Lower leg skin (tissue), 4 donors: ENCODE measurements around the gene ANKRD36C. TPM values are rescaled to one million over a fixed set of nuclear protein-coding genes. Genes with fewer than 3 reads are reported as not detected.
"Not testable (repeated sequence)": the region's sequence is repeated elsewhere in the genome, so short reads cannot be mapped to it uniquely, and the experiment has no call there.

Experiments
- DNase-seq, 2 donors: peaks; one replicate each; pipeline ENCODE4 v3.0.0-alpha.2; 2019; ENCODE audit warnings: low spot score in 2 of 2
- H3K4me3 ChIP-seq: fragments of 200-600 bp; sonication (generic); 2 replicates; pipeline ENCODE4 v1.5.1; 2017; ENCODE audit warnings: mild to moderate bottlenecking, low read depth; ENCODE audit not compliant: poor library complexity, severe bottlenecking
- WGBS, 2 donors: methylation state at CpG; one replicate each; pipeline ENCODE4 v1.1.5; 2018; 5-methylcytosine and 5-hydroxymethylcytosine counted together
- intact Hi-C: fragments of 100-400 bp; cut with DNase I; formaldehyde crosslinking; loops from one replicate; pipeline ENCODE4 v1.15.0; 2023; ENCODE audit warnings: low total_unique reads
- total RNA-seq, 4 donors: library from RNA; depleted of rRNA; stranded (reverse); fragments of >200 nt; gene quantifications; one replicate each; pipeline ENCODE4 v1.1.0, GENCODE V29; 2016
- TF ChIP-seq, protein P1 (sequence below), 3 donors: fragments of 450-650 bp; IDR thresholded peaks; one replicate each; pipeline ENCODE4 v1.5.1; 2016; ENCODE audit warnings: antibody characterized with exemption in 3 of 3, mild to moderate bottlenecking in 3 of 3, moderate library complexity in 2 of 3

ANKRD36C gene
- total RNA-seq, 4 donors from 2014 or later = 15.4 to 29.7 (median 15.5) TPM

DNA sequence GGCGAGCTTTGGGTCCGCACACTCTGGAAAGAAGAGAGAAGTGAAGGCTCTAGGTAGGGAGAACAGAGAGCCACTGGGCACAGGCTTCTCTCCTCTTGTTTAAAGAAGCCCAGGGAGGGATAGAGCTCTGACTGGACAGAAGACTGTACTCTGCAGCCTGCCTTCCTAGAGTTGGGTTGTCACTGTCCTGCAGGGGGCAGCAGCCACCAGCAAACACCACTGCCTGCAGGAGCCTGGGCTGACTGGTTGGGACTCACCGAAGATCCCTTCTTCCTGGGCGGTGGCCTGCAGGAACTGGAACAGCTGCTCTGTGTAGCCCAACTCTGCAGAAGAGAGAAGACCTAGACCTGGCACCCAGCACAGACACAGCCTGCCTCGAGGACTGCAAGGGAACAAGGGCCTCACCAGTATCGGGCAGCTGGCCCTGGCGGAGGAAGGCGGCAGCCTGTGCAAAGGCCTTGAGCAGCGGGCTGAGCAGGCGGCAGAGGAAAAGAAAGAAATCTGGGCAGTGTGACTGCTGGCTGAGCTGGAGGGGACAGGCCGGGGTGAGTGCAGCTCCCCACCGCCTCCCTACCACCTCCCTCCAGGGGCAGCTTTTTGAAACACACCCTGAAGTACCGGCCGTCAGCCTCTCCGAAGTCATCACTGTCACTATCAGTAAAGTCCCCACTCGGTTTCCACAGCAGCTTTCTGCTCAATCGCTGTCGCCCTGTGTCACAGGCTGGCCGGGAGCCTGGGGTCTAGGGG, 31.2 kb upstream of the ANKRD36C start:
- H3K4me3 ChIP-seq, intact Hi-C loops: not testable (repeated sequence)
- DNase-seq = peak; percentile 81 to 96
- 66 to 71% methylated on average over 12 to 13 of the region's 19 CpGs for WGBS, 2 donors
- TF ChIP-seq, protein P1, sequence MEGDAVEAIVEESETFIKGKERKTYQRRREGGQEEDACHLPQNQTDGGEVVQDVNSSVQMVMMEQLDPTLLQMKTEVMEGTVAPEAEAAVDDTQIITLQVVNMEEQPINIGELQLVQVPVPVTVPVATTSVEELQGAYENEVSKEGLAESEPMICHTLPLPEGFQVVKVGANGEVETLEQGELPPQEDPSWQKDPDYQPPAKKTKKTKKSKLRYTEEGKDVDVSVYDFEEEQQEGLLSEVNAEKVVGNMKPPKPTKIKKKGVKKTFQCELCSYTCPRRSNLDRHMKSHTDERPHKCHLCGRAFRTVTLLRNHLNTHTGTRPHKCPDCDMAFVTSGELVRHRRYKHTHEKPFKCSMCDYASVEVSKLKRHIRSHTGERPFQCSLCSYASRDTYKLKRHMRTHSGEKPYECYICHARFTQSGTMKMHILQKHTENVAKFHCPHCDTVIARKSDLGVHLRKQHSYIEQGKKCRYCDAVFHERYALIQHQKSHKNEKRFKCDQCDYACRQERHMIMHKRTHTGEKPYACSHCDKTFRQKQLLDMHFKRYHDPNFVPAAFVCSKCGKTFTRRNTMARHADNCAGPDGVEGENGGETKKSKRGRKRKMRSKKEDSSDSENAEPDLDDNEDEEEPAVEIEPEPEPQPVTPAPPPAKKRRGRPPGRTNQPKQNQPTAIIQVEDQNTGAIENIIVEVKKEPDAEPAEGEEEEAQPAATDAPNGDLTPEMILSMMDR (IDR thresholded peaks at IDR 0.05) = peak in 1 of 3 donors; percentile 79

DNA sequence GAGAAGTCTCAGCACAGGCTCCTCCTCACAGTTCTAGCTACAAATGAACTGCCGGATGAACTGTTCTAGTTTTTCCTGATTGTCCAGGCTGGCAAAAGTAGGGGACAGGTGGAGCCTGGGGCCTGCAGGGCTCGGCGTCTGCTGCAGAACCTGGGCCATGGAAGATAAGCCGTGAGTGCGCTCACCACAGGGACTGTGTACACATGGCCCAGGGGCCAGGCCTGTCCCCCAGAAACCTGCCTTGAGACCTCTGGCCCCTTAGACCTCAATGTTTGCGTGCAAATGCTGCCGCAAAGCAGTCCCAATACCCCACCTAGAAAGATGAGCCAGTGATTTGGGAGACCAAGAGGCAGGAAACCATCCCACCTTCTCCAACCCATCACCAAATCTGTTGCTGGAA, 30.5 kb upstream of the ANKRD36C start:
- DNase-seq, H3K4me3 ChIP-seq, intact Hi-C loops: not testable (repeated sequence)
- WGBS, 2 donors = 83 to 85% methylated on average over 5 to 7 of the region's 7 CpGs

DNA sequence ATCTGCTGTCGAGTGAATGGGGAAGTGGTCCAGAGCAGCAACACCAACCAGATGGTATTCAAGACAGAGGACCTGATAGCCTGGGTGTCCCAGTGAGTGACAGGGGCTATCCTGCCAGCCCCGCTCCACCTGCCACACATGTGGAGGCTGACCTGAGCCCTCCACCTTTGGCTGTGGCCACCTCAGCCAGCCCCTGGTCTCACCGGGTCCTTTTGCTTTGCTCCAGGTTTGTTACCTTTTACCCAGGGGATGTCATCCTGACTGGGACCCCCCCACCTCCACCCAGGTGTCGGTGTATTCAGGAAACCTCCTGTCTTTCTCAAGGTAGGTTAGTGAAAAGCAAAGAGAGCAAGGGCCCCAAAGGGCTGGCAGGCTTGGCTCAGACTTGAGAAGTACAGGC, 29.5 kb upstream of the ANKRD36C start:
- peak in 1 of 2 donors; percentile 77 for DNase-seq
- intact Hi-C loops, H3K4me3 ChIP-seq: not testable (repeated sequence)
- WGBS, 2 donors = 81 to 92% methylated on average over 4 of the region's 4 CpGs

DNA sequence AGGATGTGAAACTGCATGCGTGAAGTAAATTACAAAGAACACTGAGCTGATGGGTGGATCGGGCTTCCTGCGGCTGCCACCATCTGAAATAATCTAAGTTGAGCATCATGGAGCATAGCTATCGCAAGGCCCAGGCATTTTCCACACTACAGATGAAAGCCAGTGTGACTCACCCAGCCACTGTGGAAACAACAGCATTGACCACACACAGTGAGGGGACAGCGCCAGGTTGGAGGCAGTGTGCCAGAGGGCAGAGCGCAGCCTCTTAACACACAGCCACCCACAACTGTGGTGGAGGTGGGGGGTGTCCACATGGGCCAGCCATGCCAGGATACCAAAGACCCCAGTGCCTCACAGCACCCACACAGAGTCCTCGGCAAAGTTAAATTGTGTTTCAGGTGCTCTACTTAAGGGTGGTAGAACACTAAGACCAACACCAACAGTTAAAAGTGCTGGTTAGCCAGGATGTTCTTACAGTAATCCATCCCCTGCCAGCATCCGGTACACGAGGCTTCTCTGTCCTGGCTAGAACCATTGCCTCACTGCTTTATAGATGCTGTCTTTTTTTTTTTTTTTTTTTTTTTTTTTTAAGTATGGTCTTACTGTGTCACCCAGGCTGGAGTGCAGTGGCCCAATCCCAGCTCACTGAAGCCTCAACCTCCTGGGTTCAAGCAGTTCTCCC, 28.4 kb upstream of the ANKRD36C start:
- intact Hi-C loops, H3K4me3 ChIP-seq, DNase-seq: not testable (repeated sequence)
- WGBS, 2 donors = 72 to 78% methylated on average over 6 of the region's 9 CpGs

DNA sequence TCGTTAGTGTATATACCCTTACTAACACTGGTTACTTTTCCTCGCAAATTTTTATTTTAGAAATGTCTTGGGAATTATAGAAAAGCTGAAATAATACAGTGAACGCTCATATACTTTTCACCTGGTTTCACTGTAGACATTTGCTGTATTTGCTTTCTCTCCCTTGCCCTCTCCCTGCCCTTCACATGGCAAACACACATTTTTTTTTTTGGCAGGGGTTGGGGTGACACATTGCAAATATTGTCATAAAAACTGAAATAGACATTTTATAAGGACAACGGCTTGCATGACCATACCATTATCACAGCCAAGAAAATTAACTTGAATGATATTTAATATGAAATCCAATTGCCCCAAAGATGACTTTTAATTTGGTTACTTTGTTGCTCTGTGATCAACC, 24.7 kb upstream of the ANKRD36C start:
- WGBS, 2 donors = 78 to 88% methylated on average over 4 of the region's 4 CpGs
- DNase-seq, H3K4me3 ChIP-seq, intact Hi-C loops: not testable (repeated sequence)

DNA sequence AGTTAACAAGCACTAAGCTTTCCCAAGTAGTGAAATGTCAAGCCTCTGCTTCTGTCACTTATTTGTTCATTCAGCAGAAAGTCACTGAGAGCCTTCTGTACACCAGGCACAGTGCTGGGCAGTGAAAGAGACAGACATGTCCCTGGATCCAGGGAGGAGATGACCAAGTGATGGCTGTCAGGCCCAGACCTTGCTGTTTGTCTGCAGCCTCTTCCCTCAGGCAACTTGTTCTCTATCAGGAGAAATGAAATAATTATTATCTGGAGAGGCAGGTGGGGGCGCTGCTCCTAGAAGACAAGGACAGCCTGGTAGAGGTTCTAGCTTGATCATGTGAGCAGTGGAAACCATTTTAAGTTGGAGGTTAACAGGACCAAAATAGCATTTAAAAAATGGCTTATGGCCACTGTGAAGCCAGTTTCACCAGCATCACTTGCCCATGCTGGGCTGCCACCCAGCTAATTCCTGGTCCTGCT, 21.2 kb upstream of the ANKRD36C start:
- 61 to 77% methylated on average over 1 of the region's 1 CpG for WGBS, 2 donors
- DNase-seq, intact Hi-C loops, H3K4me3 ChIP-seq: not testable (repeated sequence)

DNA sequence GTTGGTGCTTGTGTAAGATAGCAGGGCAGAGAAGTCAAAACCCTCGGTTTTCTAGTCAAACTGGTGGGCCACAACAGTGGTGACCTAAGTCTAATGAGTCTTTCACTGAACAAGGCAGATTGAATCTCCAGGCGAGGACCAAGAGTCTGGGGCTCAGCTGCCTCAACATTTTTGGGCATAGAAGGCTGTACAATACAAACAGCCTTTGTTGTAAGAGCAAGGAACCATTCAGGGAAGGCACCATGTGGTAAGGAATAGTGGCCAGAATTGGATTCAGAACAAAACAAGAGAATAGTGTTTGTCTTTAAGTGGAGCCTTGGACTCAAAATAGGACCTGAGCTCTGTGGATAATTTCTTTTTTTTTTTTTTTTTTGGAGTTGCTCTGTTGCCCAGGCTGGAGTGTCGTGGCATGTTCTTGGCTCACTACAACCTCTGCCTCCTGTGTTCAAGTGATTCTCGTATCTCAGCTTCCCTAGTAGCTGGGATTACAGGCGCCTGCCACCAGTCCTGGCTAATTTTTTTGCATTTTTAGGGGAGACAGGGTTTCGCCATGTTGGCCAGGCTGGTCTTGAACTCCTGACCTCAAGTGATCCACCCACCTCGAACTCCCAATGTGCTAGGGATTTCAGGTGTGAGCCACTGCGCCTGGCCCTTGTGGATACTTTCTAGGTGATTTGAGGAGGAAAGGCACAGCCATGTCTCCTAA, 20.6 kb upstream of the ANKRD36C start:
- H3K4me3 ChIP-seq, DNase-seq, intact Hi-C loops: not testable (repeated sequence)
- 71 to 73% methylated on average over 8 of the region's 8 CpGs for WGBS, 2 donors

DNA sequence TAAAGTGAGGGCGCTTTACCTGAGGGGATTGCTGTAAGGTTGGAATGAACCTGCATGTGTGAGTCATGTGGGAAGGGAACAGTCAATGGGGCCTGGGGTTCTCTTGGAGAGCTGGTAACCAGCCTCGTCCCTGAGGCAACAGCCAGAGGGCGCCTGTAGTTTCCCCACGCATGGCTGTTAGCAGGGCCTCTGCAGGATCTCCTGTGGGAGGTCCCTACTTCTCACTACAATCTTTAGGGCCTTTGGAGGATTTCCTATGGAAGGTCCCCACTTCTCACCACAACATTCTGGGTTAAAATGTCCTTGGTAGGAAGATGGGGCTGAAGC, 19.5 kb upstream of the ANKRD36C start:
- DNase-seq, H3K4me3 ChIP-seq, intact Hi-C loops: not testable (repeated sequence)
- WGBS, 2 donors = 28 to 48% methylated on average over 4 of the region's 4 CpGs

DNA sequence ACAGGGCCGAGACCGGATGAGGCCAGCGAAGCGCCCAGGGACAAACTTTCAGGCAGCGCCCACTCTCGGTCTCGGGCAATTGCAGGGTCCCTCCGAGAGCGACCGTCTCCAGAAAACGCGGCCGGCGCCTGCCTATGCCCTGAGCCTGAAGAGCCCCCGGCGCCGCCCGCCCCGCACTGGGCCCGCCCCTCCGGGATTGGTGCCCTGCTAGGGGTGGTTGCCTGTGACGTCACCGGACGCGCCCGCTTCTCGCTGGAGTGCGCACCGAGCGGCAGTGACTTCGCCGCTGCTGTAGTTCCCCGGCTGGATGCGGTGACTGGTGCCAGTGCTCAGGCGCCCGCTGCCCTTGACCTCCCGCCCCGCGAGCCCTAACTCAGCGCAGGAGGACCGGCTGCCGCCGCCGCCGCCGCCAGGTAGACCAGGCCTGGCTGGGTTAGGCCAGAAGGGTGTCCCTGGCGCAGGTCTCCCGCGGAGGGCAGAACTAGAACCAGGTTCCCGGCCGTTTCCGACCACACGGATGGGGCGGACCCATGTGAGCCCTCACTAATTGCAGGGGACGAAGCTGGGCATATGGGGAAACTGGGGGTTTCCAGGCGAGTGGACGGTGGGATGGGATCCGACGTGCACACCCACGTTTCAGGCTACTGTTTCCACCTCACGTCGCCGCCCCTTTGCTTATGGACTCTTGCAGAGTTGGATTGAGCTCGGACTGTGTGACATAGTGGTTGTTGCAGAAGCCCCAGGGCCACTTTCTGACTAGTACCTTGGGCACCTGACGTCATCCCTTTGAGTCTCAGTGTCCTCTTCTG, 18.9 kb upstream of the ANKRD36C start:
- peak; percentile 95 to 99 for DNase-seq
- H3K4me3 ChIP-seq = peak overlapping the region; percentile 17
- intact Hi-C loops = not testable (repeated sequence)
- 0% methylated on average over 3 to 10 of the region's 65 CpGs for WGBS, 2 donors

DNA sequence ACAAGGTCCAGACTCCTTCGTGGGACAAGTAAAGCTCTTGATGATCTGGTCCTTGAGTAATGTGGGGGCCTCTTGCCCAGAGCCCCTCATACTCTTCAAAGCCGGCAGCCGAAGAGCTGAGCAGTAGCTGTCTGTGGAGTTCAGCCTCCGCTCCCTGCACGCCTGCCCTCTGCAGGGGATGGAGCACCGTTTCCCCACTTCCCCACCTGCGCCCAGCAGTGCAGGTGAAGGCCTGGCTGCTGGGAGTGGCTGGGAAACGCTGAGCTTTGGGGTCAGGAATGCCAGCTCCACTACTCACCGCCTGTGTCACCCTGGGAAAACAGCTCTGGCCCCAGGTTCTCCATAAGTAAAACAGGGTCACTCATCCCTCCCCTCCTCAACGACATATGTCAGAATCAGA, 18.2 kb upstream of the ANKRD36C start:
- 6 to 21% methylated on average over 8 to 9 of the region's 10 CpGs for WGBS, 2 donors
- DNase-seq, intact Hi-C loops: not testable (repeated sequence)
- H3K4me3 ChIP-seq = peak overlapping the region; percentile 17

DNA sequence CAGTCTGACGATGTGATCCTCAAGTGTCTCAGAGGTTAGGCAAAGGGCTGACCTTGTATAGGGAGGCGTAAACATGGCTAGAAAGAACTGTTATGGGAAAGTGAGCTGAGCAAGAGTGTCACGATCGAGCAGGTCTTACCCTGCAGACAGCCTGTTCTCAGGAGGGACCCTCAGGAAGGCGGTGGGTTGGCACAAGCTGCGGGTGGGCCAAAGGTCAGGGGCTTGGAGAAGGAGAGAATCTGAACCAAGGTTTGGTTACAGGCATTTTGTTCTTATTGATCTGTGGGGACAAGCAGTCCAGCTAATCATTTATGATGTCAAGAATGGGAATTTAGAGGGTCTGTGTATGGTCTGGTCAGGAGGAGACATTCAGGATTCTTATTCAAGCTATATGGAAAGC, 16.4 kb upstream of the ANKRD36C start:
- H3K4me3 ChIP-seq, DNase-seq, intact Hi-C loops: not testable (repeated sequence)
- WGBS, 2 donors = 85 to 87% methylated on average over 6 of the region's 6 CpGs

DNA sequence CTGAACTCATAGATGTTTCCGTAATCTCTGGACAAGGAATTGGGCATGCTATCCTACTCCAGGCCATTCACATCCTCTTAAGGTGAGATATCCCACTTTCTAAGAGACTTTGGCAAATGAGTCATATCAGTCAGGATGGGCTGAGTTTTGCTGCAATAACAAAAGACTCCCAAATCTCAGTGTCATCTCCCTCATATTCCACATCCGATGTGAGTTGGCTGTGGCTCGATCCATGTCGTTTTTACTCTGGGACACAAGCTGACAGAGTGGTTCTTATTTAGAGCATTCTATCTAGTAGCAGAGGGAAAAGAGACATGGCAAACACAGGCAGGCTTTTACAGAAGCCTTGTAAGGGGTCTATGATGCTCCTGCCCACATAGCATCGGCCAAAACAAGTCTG, 14.6 kb upstream of the ANKRD36C start:
- H3K4me3 ChIP-seq, intact Hi-C loops, DNase-seq: not testable (repeated sequence)
- 84 to 92% methylated on average over 5 of the region's 5 CpGs for WGBS, 2 donors
